MM.1S (cell line): ENCODE measurements around the gene FOXF2.
"Not testable (repeated sequence)": the region's sequence is repeated elsewhere in the genome, so short reads cannot be mapped to it uniquely, and the experiment has no call there.

Experiments
- DNase-seq: peaks from one replicate; pipeline ENCODE4 v3.0.0-alpha.2; 2015
- H2AFZ ChIP-seq: fragments of 300-600 bp; sonication (generic); 2 replicates; pipeline ENCODE4 v1.6.0; 2016; ENCODE audit warnings: antibody characterized with exemption, low read length
- H3F3A ChIP-seq: fragments of 300-600 bp; sonication (generic); 2 replicates; pipeline ENCODE4 v1.6.1; 2016; ENCODE audit warnings: mild to moderate bottlenecking, antibody characterized with exemption, low read length, moderate library complexity, mixed read lengths; ENCODE audit not compliant: insufficient read depth
- H3K27ac ChIP-seq: fragments of 300-600 bp; sonication (generic); 2 replicates; pipeline ENCODE4 v1.5.1; 2016; ENCODE audit warnings: mild to moderate bottlenecking, low read length
- H3K27me3 ChIP-seq: fragments of 300-600 bp; sonication (generic); replicated peaks from 2 replicates; pipeline ENCODE4 v1.6.0; 2016; ENCODE audit warnings: low read length; ENCODE audit not compliant: insufficient read depth
- H3K36me3 ChIP-seq: fragments of 300-600 bp; sonication (generic); replicated peaks from 2 replicates; pipeline ENCODE4 v1.6.1; 2016; ENCODE audit warnings: mild to moderate bottlenecking, low read length, mixed read lengths; ENCODE audit not compliant: insufficient read depth
- H3K4me1 ChIP-seq: fragments of 300-600 bp; sonication (generic); 2 replicates; pipeline ENCODE4 v1.6.1; 2016; ENCODE audit warnings: low read length, mixed read lengths
- H3K4me2 ChIP-seq: fragments of 300-600 bp; sonication (generic); 2 replicates; pipeline ENCODE4 v1.6.0; 2016; ENCODE audit warnings: low read depth, low read length
- H3K4me3 ChIP-seq: fragments of 300-600 bp; sonication (generic); 2 replicates; pipeline ENCODE4 v1.5.1; 2016; ENCODE audit warnings: low read length, mixed read lengths
- H3K79me2 ChIP-seq: fragments of 300-600 bp; sonication (generic); 2 replicates; pipeline ENCODE4 v1.6.1; 2016; ENCODE audit warnings: mixed run types, low read length, mixed read lengths
- H3K9ac ChIP-seq: fragments of 300-600 bp; sonication (generic); 2 replicates; pipeline ENCODE4 v1.6.1; 2016; ENCODE audit warnings: low read length, mixed read lengths
- H3K9me2 ChIP-seq: fragments of 300-600 bp; sonication (generic); replicated peaks from 2 replicates; pipeline ENCODE4 v1.6.1; 2016; ENCODE audit warnings: mild to moderate bottlenecking, low read length, mixed read lengths; ENCODE audit not compliant: insufficient read depth
- H3K9me3 ChIP-seq: fragments of 300-600 bp; sonication (generic); replicated peaks from 2 replicates; pipeline ENCODE4 v1.6.1; 2016; ENCODE audit warnings: mild to moderate bottlenecking, low read length, mixed read lengths; ENCODE audit not compliant: insufficient read depth
- H4K20me1 ChIP-seq: fragments of 300-600 bp; sonication (generic); 2 replicates; pipeline ENCODE4 v1.6.1; 2016; ENCODE audit warnings: mild to moderate bottlenecking, low read length, moderate library complexity, mixed read lengths; ENCODE audit not compliant: insufficient read depth
- EZH2 ChIP-seq: fragments of 300-600 bp; sonication (generic); optimal IDR thresholded peaks from 2 replicates; pipeline ENCODE3; 2017; ENCODE audit warnings: low read depth, mild to moderate bottlenecking, antibody characterized with exemption, low read length, mixed read lengths
- EZH2phosphoT487 ChIP-seq: fragments of 300-600 bp; sonication (generic); IDR thresholded peaks from 2 replicates; pipeline ENCODE4 v1.6.1; 2018; ENCODE audit warnings: antibody characterized with exemption, low read length
- TF ChIP-seq, protein P1 (sequence below): fragments of 300-600 bp; sonication (generic); IDR thresholded peaks from 2 replicates; pipeline ENCODE4 v1.5.1; 2016; ENCODE audit warnings: antibody characterized with exemption, low read length, mixed read lengths

Gene FOXF2

GRCh38 chr6:1365686-1366085, 23.7 kb upstream of the FOXF2 start:
- Histone ChIP-seq H3K9me2 (no peaks in the 10 kb centered on the region), H3K79me2 (no peaks in the 10 kb centered on the region), H3K4me3 (no peak overlapping the region), H3K4me2 (no peak overlapping the region), H3K27ac (no peak overlapping the region), H3K9ac (no peak overlapping the region), H2AFZ (no peak overlapping the region), H4K20me1 (no peaks in the 10 kb centered on the region), H3K4me1 (no peaks in the 10 kb centered on the region), H3K27me3 (no peaks in the 10 kb centered on the region), H3K9me3 (no peaks in the 10 kb centered on the region), H3K36me3 (no peaks in the 10 kb centered on the region), H3F3A (no peaks in the 10 kb centered on the region)
- TF ChIP-seq, protein P1, sequence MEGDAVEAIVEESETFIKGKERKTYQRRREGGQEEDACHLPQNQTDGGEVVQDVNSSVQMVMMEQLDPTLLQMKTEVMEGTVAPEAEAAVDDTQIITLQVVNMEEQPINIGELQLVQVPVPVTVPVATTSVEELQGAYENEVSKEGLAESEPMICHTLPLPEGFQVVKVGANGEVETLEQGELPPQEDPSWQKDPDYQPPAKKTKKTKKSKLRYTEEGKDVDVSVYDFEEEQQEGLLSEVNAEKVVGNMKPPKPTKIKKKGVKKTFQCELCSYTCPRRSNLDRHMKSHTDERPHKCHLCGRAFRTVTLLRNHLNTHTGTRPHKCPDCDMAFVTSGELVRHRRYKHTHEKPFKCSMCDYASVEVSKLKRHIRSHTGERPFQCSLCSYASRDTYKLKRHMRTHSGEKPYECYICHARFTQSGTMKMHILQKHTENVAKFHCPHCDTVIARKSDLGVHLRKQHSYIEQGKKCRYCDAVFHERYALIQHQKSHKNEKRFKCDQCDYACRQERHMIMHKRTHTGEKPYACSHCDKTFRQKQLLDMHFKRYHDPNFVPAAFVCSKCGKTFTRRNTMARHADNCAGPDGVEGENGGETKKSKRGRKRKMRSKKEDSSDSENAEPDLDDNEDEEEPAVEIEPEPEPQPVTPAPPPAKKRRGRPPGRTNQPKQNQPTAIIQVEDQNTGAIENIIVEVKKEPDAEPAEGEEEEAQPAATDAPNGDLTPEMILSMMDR: no peak
- TF ChIP-seq EZH2phosphoT487: no peak
- TF ChIP-seq EZH2: no peak
- DNase-seq: no peak

GRCh38 chr6:1367771-1368170, 21.6 kb upstream of the FOXF2 start:
- Histone ChIP-seq H3K4me1 (0 out of 2 replicates have a peak, but pooled peaks cover 2% of the 10 kb centered on the region), H3K27me3 (no peaks in the 10 kb centered on the region), H3K9ac (no peak overlapping the region), H3K27ac (no peak overlapping the region), H3K4me2 (no peak overlapping the region), H3K4me3 (no peak overlapping the region), H4K20me1 (no peaks in the 10 kb centered on the region), H2AFZ (no peak overlapping the region), H3K36me3 (no peaks in the 10 kb centered on the region), H3K79me2 (no peaks in the 10 kb centered on the region), H3K9me3 (no peaks in the 10 kb centered on the region), H3F3A (no peaks in the 10 kb centered on the region), H3K9me2 (no peaks in the 10 kb centered on the region)
- TF ChIP-seq EZH2 (no peak), EZH2phosphoT487 (no peak)
- TF ChIP-seq, protein P1: no peak
- DNase-seq: no peak

DNA sequence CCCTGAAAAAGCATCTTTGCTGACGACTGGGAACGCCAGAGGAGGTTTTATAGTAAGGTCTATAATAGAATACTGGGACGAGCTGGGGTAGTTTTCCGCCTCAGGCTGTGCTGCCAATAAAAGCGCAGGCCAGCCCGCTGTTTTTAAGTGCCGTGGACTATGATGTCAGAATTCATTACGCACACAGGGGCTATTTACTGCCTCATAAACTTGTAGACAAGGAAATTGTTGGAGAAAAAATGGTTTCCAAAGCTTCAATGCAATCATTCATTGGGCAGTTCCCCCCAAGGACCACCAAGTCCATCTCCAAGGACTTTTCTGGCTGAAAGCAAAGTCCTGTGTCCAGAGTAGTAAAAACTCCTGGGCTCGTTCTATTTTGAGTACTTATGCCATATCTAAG, 20.4 kb upstream of the FOXF2 start:
- H3K36me3 ChIP-seq: no peaks in the 10 kb centered on the region
- H2AFZ ChIP-seq: no peak overlapping the region
- DNase-seq: no peak
- H3K79me2 ChIP-seq: no peaks in the 10 kb centered on the region
- H3K4me3 ChIP-seq: no peak overlapping the region
- no peaks in the 10 kb centered on the region for H4K20me1 ChIP-seq
- H3K9me2 ChIP-seq: no peaks in the 10 kb centered on the region
- H3K27me3 ChIP-seq: no peaks in the 10 kb centered on the region
- H3K4me1 ChIP-seq: 0 out of 2 replicates have a peak, but pooled peaks cover 6% of the 10 kb centered on the region
- no peak overlapping the region for H3K9ac ChIP-seq
- no peak overlapping the region for H3K27ac ChIP-seq
- no peak for TF ChIP-seq EZH2phosphoT487
- TF ChIP-seq, protein P1: no peak
- no peak for TF ChIP-seq EZH2
- H3F3A ChIP-seq: no peaks in the 10 kb centered on the region
- no peak overlapping the region for H3K4me2 ChIP-seq
- no peaks in the 10 kb centered on the region for H3K9me3 ChIP-seq

- H3K9ac ChIP-seq, H3K4me1 ChIP-seq, H3K27ac ChIP-seq, H3K79me2 ChIP-seq, H3K27me3 ChIP-seq, H3K4me3 ChIP-seq, H4K20me1 ChIP-seq, H3K9me2 ChIP-seq, H3K36me3 ChIP-seq, H3K4me2 ChIP-seq, H3K9me3 ChIP-seq, DNase-seq, H2AFZ ChIP-seq, H3F3A ChIP-seq: not testable (repeated sequence)
These were observed 19.7 kb upstream of the FOXF2 start for GRCh38 chr6:1369695-1370094.
